SHP77 treated with DMSO at 0.1 percent for 48 hours (cell line): ENCODE results near the gene CNKSR3.

ENCODE experiments used
- DNase-seq: peaks from one replicate; lab custom pipeline; 2025; lab: John Stamatoyannopoulos, UW

CNKSR3 gene

DNA sequence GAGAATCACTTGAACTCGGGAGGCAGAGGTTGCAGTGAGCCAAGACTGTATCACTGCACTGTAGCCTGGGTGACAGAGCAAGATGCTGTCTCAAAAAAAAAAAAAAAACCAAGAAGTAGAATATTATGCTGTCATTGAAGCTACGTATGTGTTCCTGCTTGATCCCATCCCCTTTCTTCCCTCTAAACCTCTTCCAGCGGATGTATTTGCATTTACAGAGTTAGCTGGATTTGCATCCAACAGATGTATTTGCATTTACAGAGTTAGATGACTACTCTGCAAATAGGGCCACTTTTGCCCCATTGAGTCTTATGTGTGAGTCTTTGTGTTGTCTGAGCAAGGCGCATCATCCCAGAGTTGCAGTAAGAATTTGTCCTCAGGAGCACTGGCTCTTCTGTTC lies 128.9 kb downstream of the CNKSR3 start:
- DNase-seq: no peak

DNA sequence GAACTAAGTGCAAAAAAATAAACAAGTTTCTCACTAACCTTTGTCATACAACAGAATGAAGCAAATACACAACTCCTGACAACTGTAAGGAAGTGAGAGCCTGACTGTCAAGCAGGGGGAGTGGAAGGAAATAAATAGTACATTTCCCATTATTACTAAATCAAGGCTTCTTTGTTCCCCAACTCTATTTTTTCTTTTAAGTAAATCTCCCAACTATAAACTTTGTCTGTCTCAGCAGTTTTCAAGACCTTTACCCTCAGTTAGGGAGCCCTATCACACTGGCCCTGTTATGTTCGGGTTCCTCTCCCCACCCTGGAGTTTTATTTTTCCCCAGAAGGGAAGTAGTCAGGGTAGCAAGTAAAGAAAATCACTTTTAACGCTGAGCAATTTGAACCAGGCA lies 129.7 kb downstream of the CNKSR3 start:
- no peak for DNase-seq

DNA sequence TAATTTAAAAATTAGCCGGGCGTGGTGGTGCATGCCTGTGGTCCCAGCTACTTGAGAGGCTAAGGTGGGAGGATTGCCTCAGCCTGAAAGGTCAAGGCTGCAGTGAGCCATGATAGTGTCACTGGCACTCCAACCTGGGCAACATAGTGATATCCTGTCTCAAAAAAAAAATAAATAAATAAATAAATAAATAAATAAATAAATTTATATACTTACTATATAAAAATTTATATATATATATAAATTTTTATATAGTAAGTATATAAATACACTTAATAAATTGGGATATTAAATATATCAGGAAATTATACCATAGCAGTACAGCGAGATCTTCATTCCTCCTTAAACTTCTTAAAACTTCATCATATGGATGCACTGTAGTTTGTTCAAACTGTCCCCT lies 130.9 kb downstream of the CNKSR3 start:
- no peak for DNase-seq

GRCh38 chr6:154378518-154378917 lies 132.0 kb downstream of the CNKSR3 start:
- DNase-seq: no peak

DNA sequence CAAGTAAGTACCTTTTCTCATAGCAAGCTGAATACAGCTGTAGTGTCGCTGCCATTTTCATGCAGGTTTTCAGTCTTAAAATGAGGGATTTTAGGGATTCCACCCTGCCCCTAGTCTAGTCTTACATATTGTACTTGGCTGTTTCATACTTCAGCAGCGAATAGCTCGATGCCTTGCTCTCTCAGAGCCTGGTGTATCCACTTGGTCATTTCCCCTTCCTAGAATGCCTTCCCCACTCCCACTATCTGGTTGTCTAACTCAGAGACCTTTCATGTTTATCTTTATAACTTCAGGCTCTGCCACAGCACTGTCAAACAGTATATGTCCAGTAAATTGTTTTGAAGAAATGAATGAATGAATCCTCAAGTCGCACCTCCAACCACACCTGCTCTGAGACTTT lies 132.8 kb downstream of the CNKSR3 start:
- DNase-seq: no peak

DNA sequence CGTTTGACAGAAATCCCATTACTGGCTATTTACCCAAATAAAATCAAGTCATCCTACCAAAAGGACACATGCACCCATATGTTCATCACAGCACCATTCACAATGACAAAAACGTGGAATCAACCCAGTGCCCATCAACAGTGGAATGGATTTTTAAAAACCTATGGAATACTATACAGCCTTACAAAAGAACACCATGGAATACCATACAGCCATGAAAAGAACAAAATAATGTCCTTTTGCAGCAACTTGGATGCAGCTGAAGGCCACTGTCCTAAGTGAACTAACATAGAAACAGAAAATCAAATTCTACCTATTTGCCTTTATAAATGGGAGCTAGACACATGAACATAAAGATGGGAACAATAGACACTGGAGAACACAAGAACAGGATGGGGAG lies 136.5 kb downstream of the CNKSR3 start:
- DNase-seq: no peak

- no peak for DNase-seq
These were observed 139.2 kb downstream of the CNKSR3 start for GRCh38 chr6:154371281-154371680.

DNA sequence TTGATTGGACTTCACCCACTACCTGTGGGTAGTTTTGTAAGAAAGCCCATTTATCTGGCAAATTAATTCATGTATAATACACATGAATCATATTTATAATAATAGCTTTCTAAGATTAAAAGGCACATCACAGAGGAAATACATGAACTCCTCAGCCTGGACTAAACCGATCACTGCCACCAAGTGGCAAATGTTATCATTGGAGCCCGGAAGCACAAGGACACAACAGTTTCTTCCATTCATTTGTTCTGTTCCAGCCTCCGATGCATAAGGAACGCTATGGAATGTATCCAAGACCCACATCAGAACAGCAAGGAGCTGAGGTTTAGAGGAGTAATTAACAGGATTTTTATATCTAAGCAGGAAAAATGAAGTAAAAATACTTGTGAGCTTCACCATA lies 139.9 kb downstream of the CNKSR3 start:
- no peak for DNase-seq

DNA sequence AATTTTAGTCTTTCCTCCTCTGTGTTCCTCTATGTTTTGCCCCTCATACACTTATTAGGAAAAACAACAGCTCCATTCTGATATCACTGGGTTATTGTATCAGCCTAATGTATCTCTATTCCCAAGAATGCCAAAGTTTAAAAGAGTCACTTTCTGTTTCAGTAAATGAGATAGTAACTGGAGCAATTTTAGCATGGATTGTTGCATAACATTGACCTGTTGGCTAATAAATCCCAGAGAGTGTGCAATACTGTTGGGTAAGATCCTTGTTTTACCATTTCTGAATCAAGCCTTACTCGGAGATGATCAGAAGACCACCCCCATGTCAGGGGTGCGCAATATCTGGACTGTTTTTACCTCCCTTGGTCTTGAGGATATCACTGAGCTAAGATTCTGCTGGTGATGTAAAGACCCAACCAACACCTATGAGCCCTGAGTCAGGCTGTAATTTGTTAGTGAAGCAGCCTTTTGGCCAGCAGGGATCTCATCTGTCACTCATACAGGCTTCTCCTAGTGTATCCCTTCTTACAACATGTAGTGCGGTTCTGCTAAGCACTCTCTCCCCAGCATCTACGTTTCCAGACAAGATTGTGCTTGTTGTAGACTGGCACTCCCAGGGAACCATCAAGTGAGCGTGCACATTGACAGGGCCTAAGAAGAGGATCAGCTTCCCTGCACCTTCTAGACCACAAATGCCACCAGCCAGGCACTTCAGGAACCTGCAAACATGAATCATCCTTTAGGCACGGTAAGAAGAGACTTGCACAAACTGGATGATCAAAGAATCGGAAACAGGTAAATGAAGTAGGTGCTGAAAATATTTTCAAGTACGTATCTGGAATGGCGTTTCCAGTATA lies 142.4 kb downstream of the CNKSR3 start:
- DNase-seq: no peak

GRCh38 chr6:154367336-154367735 lies 143.1 kb downstream of the CNKSR3 start:
- no peak for DNase-seq

- no peak for DNase-seq
These were observed 146.7 kb downstream of the CNKSR3 start for GRCh38 chr6:154363821-154364220.

- DNase-seq: no peak
These were observed 149.0 kb downstream of the CNKSR3 start for GRCh38 chr6:154361476-154361875.

- DNase-seq: no peak
These were observed 150.0 kb downstream of the CNKSR3 start for GRCh38 chr6:154360476-154360875.

DNA sequence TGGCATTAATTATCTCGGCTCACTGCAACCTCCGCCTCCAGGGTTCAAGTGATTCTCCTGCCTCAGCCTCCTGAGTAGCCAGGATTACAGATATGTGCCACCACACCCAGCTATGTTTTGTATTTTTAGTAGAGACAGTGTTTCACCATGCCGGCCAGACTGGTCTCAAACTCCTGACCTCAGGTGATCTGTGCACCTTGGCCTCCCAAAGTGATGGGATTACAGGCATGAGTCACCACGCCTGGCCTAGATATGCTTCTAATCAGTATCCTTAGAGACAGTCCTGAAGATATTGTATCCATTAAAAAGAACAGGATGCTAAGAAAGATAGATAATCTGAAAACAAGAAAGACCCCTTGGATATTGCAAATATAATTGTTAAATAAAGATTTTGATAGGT lies 150.8 kb downstream of the CNKSR3 start:
- DNase-seq: no peak

GRCh38 chr6:154359161-154359574 lies 151.3 kb downstream of the CNKSR3 start:
- no peak for DNase-seq

DNA sequence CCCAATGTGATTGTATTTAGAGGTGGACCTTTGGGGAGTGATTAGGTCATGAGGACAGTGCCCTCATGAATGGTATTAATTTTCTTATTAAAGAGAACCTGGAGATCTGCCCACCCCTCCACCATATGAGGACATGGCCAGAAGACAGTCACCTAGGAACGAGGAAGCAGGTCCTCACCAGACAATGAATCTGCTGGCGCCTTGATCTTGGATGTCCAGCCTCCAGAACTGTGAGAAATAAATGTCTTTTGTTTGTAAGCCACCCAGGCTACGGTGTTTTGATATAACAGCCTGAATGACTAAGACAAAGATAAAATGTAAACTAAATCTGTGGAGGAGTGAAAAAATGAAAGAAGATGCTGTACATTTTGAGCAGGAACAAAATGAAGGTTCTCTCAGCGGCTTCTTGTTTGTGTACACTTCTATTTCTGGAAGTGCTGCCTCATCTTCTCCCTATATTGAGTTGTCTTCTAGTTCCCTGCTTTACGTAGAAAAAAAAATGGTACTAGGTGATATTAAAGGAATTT lies 152.4 kb downstream of the CNKSR3 start:
- no peak for DNase-seq

- DNase-seq: no peak
These were observed 153.8 kb downstream of the CNKSR3 start, which contains the start of gene IPCEF1 for GRCh38 chr6:154356690-154357089. IPCEF1 (minus strand) TSS chr6:154356803; CDS start chr6:154265947, 90,856 bp downstream.

DNA sequence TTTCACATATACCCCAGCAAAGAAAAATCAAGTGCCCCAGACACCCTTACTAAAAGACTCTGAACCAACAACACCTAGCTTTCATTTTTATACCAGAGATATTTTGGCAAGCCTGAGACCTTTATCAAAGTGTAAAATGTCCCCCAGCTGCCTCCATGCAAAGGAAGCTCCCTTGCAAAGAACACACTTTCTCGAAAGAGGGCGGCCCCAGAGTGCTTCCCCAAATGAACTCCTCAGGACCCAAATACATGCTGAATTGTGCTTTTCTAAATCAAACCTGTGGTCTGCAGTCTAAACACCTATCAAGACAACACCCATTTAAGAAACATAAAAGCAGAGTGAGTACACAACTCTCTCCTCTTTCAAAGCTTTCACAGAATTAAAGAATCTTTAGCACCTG lies 154.4 kb downstream of the CNKSR3 start:
- no peak for DNase-seq

DNA sequence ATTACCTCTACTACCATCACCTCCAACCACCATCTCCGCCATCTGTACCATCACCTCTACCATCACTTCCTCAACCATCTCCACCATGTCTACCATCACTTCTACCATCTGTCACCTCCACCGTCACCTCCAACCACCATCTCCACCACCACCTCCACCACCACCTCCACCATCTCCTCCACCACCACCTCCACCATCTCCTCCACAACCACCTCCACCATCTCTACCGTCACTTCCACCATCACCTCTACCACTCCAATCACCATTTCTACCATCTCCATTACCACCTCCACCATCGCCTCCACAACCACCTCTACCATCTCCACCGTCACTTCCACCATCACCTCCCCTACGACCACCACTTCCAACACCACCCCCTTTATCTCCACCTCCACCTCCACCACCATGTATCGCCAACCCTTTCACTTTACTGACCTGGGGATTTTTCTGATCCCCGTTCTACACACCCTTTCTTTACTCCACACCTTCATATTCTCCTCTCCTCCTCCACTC lies 156.2 kb downstream of the CNKSR3 start:
- DNase-seq: no peak

GRCh38 chr6:154353626-154354025 lies 156.9 kb downstream of the CNKSR3 start:
- no peak for DNase-seq

DNA sequence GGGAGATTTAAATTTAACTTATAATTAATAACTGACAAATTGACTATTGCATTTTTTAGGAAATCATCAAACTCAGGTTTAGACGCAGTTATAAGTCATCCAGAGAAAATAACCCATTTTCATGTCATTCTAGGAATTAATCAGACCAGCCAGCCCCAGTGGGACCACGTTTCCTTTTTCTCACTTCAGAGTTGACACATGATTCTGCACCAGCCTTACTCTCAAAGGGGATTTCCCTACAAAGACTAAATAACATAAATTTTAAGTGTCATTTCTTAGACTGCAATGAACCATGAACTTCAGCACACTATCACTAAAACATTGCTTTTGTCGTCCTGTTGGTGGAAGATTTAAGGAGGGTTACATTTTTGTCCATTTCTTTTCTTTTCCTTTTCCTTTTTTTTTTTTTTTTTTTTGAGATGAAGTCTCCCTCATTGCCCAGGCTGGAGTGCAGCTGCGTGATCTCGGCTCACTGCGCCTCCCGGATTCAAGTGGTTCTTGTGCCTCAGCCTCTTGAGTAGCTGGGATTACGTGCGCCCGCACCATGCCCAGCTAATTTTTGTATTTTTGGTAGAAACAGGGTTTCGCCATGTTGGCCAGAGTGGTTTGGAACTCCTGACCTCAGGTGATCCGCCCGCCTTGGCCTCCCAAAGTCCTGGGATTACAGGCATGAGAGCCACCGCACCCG lies 157.4 kb downstream of the CNKSR3 start:
- no peak for DNase-seq

- no peak for DNase-seq
These were observed 160.2 kb downstream of the CNKSR3 start for GRCh38 chr6:154350293-154350692.

GRCh38 chr6:154347981-154348380 lies 162.5 kb downstream of the CNKSR3 start:
- no peak for DNase-seq
